ENCODE results near the gene RALGPS1.
"Not testable (repeated sequence)": the region's sequence is repeated elsewhere in the genome, so short reads cannot be mapped to it uniquely, and the experiment has no call there.

Gene RALGPS1

GRCh38 chr9:126989847-126990842, 75.6 kb downstream of the RALGPS1 start:
- DNase-seq: no peak

GRCh38 chr9:126991183-126991582, 76.6 kb downstream of the RALGPS1 start:
- DNase-seq: no peak

GRCh38 chr9:126992427-126992826, 77.8 kb downstream of the RALGPS1 start:
- DNase-seq: no peak

- no peak for DNase-seq
Measured at GRCh38 chr9:126999315-127000068, 84.9 kb downstream of the RALGPS1 start.

GRCh38 chr9:127004946-127005769, 90.6 kb downstream of the RALGPS1 start:
- DNase-seq: no peak

- DNase-seq: no peak
Measured at GRCh38 chr9:127005770-127006314, 91.3 kb downstream of the RALGPS1 start.

- DNase-seq: no peak
Measured at GRCh38 chr9:127007638-127008037, 93.1 kb downstream of the RALGPS1 start.

- DNase-seq: no peak
Measured at GRCh38 chr9:127008076-127008475, 93.5 kb downstream of the RALGPS1 start.

- no peak for DNase-seq
Measured at GRCh38 chr9:127011772-127012171, 97.2 kb downstream of the RALGPS1 start.

- DNase-seq: no peak
Measured at GRCh38 chr9:127012250-127012649, 97.7 kb downstream of the RALGPS1 start.

- no peak for DNase-seq
Measured at GRCh38 chr9:127013597-127013996, 99.0 kb downstream of the RALGPS1 start.

GRCh38 chr9:127014216-127014909, 99.8 kb downstream of the RALGPS1 start:
- no peak for DNase-seq

- no peak for DNase-seq
Measured at GRCh38 chr9:127014910-127015540, 100.4 kb downstream of the RALGPS1 start.

- DNase-seq: no peak
Measured at GRCh38 chr9:127015921-127016512, 101.4 kb downstream of the RALGPS1 start.

- not testable (repeated sequence) for DNase-seq
Measured at GRCh38 chr9:127017979-127018378, 103.4 kb downstream of the RALGPS1 start.

- DNase-seq: no peak
Measured at GRCh38 chr9:127018935-127019334, 104.4 kb downstream of the RALGPS1 start.

- no peak for DNase-seq
Measured at GRCh38 chr9:127020036-127020801, 105.6 kb downstream of the RALGPS1 start.

- no peak for DNase-seq
Measured at GRCh38 chr9:127020802-127021078, 106.2 kb downstream of the RALGPS1 start.

GRCh38 chr9:127021664-127022363, 107.2 kb downstream of the RALGPS1 start:
- peak; percentile 29 for DNase-seq

All from NCI-H1092 (cell line).